Astrocyte (in vitro differentiated cells and primary cell): ENCODE results near the gene MAP2K7. TPM values are rescaled to one million over a fixed set of nuclear protein-coding genes. Genes with fewer than 3 reads are reported as not detected.
A peak's percentile ranks its signal among the peaks of the same experiment; 100 is the strongest.

Experiments
- DNase-seq: peaks from one replicate; pipeline ENCODE4 v3.0.0-alpha.2; 2010; ENCODE audit warnings: low read depth
- FAIRE-seq: peaks from 2 replicates; lab custom pipeline; 2011; peaks lifted over from hg19 to GRCh38; lab: Jason Lieb, UNC
- H2AFZ ChIP-seq: 2 replicates; pipeline ENCODE4 v1.6.0; 2012; ENCODE audit warnings: low read depth, low read length, inconsistent platforms
- H3K27ac ChIP-seq: 2 replicates; pipeline ENCODE4 v1.5.1; 2011; ENCODE audit warnings: low read depth, low read length, inconsistent platforms
- H3K27me3 ChIP-seq: 2 replicates; pipeline ENCODE4 v1.6.0; 2011; ENCODE audit warnings: low read length, inconsistent platforms; ENCODE audit not compliant: insufficient read depth
- H3K36me3 ChIP-seq: 2 replicates; pipeline ENCODE4 v1.5.1; 2011; ENCODE audit warnings: low read length, inconsistent platforms; ENCODE audit not compliant: insufficient read depth
- H3K4me1 ChIP-seq: 2 replicates; pipeline ENCODE4 v1.5.1; 2011; ENCODE audit warnings: low read length, inconsistent platforms; ENCODE audit not compliant: insufficient read depth
- H3K4me2 ChIP-seq: 2 replicates; pipeline ENCODE4 v1.6.0; 2012; ENCODE audit warnings: low read length, inconsistent platforms
- H3K4me3 ChIP-seq: 2 replicates; pipeline ENCODE4 v1.5.1; 2011; ENCODE audit warnings: low read depth, mild to moderate bottlenecking, low read length, inconsistent platforms; ENCODE audit not compliant: insufficient read depth
- H3K79me2 ChIP-seq: 2 replicates; pipeline ENCODE4 v1.6.0; 2012; ENCODE audit warnings: mild to moderate bottlenecking, low read length, inconsistent platforms; ENCODE audit not compliant: insufficient read depth
- H3K9ac ChIP-seq: 2 replicates; pipeline ENCODE4 v1.6.0; 2012; ENCODE audit warnings: mild to moderate bottlenecking, low read length, inconsistent platforms
- H3K9me3 ChIP-seq: 2 replicates; pipeline ENCODE4 v1.5.1; 2012; ENCODE audit warnings: low read depth, mild to moderate bottlenecking, low read length, inconsistent platforms; ENCODE audit not compliant: insufficient read depth
- H4K20me1 ChIP-seq: 2 replicates; pipeline ENCODE4 v1.6.0; 2012; ENCODE audit warnings: low read length, inconsistent platforms; ENCODE audit not compliant: insufficient read depth
- H3K27ac Mint-ChIP-seq: one replicate; pipeline ENCODE4 v1.8.0; 2021; ENCODE audit warnings: mild to moderate bottlenecking, mixed read lengths; ENCODE audit not compliant: unreplicated experiment
- H3K27me3 Mint-ChIP-seq: one replicate; pipeline ENCODE4 v1.8.0; 2021; ENCODE audit warnings: low read depth, mixed read lengths; ENCODE audit not compliant: unreplicated experiment
- H3K36me3 Mint-ChIP-seq: one replicate; pipeline ENCODE4 v1.8.0; 2021; ENCODE audit warnings: low read depth, mixed read lengths; ENCODE audit not compliant: unreplicated experiment
- H3K4me1 Mint-ChIP-seq: one replicate; pipeline ENCODE4 v1.8.0; 2021; ENCODE audit warnings: low read depth, mixed read lengths; ENCODE audit not compliant: unreplicated experiment
- H3K4me3 Mint-ChIP-seq: one replicate; pipeline ENCODE4 v1.8.0; 2021; ENCODE audit warnings: mild to moderate bottlenecking, moderate library complexity, mixed read lengths; ENCODE audit not compliant: unreplicated experiment
- H3K9me3 Mint-ChIP-seq: one replicate; pipeline ENCODE4 v1.8.0; 2021; ENCODE audit warnings: mild to moderate bottlenecking, mixed read lengths; ENCODE audit not compliant: unreplicated experiment
- CTCF ChIP-seq: IDR thresholded peaks from 2 replicates; pipeline ENCODE4 v1.5.1; 2011; ENCODE audit warnings: low read depth, mild to moderate bottlenecking, inconsistent platforms, low read length, moderate library complexity; ENCODE audit not compliant: insufficient read depth
- EZH2 ChIP-seq: IDR thresholded peaks from 2 replicates; pipeline ENCODE4 v1.6.1; 2012; ENCODE audit warnings: mild to moderate bottlenecking, low read length, inconsistent platforms; ENCODE audit not compliant: insufficient read depth
- total RNA-seq: library from RNA; stranded (reverse); gene quantifications from 2 replicates; pipeline ENCODE4 v1.2.1, GENCODE V29; 2021

The MAP2K7 gene
- total RNA-seq, 1 donor from 2014 or later, result 22.9 TPM

DNA sequence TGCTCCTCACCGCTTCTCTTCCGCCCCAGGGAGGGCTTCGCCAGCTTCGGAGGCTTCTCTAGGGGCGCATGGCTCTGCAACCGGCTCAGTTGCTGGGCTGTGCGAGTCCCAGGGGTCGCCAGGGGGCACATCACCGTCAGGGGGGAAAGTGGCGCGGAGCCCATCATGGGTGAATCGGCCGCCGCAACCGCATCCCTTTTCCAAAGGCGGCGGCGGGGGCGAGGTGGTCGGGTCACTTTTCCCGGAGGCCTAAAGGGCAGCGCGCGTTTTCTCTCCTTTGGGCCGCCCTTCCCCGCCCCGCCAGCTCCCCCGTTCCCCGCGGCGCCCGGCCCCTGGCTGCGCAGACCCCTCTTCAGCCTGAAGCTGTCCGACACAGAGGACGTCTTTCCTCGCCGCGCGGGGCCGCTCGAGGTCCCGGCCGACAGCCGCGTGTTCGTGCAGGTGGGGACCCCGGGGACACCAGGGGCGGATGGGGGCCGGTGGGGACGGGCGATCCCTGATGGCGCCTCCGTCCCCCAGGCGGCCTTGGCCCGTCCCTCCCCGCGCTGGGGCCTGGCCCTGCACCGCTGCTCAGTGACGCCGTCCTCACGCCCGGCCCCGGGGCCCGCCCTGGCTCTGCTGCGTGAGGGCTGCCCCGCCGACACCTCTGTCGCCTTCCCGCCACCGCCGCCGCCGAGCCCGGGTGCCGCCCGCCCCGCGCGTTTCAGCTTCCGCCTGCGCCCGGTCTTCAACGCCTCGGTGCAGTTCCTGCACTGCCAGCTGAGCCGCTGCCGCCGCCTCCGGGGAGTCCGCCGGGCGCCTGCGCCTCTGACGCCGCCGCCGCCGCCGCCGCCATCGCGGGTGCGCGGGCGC is 12.7 kb downstream of the MAP2K7 start:
- Mint-ChIP-seq H3K4me1 (peaks cover 3% of the 10 kb centered on the region), H3K4me3 (no peak overlapping the region), H3K9me3 (no peaks in the 10 kb centered on the region), H3K27ac (no peak overlapping the region), H3K27me3 (peaks cover 13% of the 10 kb centered on the region), H3K36me3 (peaks cover 2% of the 10 kb centered on the region)
- H3K9me3 ChIP-seq, result no peaks in the 10 kb centered on the region
- no peak overlapping the region for H2AFZ ChIP-seq
- H3K4me2 ChIP-seq, result peak overlapping the region; percentile 78
- H4K20me1 ChIP-seq, result peaks cover 14% of the 10 kb centered on the region
- peaks cover 25% of the 10 kb centered on the region for H3K4me1 ChIP-seq
- peaks cover 22% of the 10 kb centered on the region for H3K27me3 ChIP-seq
- no peak overlapping the region for H3K27ac ChIP-seq
- no peak overlapping the region for H3K9ac ChIP-seq
- TF ChIP-seq EZH2 (peak; percentile 85), CTCF (no peak)
- no peak overlapping the region for H3K4me3 ChIP-seq
- DNase-seq, result no peak
- H3K79me2 ChIP-seq, result no peaks in the 10 kb centered on the region
- H3K36me3 ChIP-seq, result no peaks in the 10 kb centered on the region
- FAIRE-seq, result no peak

- FAIRE-seq, result no peak
- Histone ChIP-seq H3K79me2 (peaks cover 5% of the 10 kb centered on the region), H3K9ac (no peak overlapping the region), H3K4me2 (peak overlapping the region; percentile 78), H3K4me1 (peaks cover 30% of the 10 kb centered on the region), H3K9me3 (no peaks in the 10 kb centered on the region), H2AFZ (no peak overlapping the region), H3K36me3 (no peaks in the 10 kb centered on the region), H3K27ac (no peak overlapping the region), H3K4me3 (no peak overlapping the region), H4K20me1 (peaks cover 15% of the 10 kb centered on the region), H3K27me3 (peaks cover 22% of the 10 kb centered on the region)
- TF ChIP-seq EZH2 (peak; percentile 85), CTCF (no peak)
- H3K9me3 Mint-ChIP-seq, result no peaks in the 10 kb centered on the region
- peaks cover 3% of the 10 kb centered on the region for H3K4me1 Mint-ChIP-seq
- H3K27me3 Mint-ChIP-seq, result peaks cover 13% of the 10 kb centered on the region
- peak overlapping the region; percentile 83 for H3K4me3 Mint-ChIP-seq
- H3K36me3 Mint-ChIP-seq, result no peaks in the 10 kb centered on the region
- peak overlapping the region; percentile 41 for H3K27ac Mint-ChIP-seq
- no peak for DNase-seq
These were observed 13.2 kb downstream of the MAP2K7 start for GRCh38 chr19:7916955-7917266.
